ENCODE results near the gene CEP135.

CEP135 gene

DNA sequence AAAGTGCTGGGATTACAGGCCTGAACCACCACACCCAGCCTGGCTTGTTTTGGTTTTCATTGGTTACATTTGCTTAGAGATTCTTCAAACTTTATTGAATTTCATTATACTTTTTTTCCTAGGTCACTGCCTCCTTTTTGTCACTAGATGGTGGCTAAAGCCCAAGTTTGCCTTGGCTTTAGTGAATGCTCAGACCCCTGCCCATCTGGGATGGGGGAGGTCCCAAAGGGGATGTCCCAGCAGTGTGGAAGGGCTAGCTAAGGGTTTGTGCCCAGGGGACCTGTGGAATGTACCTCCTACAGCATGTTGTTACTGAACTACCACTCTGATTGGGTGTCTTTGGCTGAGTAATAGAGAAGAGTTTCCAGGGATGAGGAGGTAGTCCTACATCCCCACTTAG is 58.4 kb downstream of the CEP135 start:
- no peak for DNase-seq

DNA sequence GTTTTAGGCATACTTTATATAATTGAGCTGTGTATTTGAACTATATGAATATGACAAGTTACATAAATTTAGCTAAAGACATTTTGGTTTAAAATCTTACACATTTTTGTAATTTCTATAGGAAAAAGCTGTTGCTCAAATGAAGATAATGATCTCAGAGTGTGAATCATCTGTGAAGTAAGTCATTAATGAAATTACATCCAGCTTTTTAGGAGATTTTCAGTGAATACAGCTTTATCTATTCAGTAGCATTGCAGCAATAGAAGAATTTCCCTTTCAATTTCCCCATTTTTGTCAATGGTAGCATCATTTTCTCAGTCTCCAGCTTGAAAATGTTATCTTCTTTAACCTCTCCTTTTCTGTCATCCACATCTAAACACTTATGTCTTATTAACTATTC is 59.5 kb downstream of the CEP135 start:
- DNase-seq: no peak

DNA sequence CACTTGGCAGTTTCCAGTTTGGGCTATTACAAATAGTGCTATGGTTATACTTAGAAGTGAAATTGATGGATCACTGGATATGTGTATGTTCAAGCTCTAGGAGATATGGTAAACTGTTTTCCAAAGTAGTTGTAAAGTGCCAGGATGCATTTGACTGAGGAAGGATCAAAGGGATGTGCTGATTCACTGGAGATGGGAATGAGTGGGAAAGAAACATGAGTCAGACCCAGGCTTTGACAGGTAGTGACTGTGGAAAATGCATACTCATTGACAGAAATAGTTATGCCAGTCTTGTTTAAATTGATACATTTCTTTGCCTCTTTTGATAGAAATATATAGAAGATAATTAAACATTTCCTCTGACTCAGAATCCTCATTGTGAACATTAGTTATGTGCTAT is 77.9 kb downstream of the CEP135 start:
- DNase-seq: no peak

DNA sequence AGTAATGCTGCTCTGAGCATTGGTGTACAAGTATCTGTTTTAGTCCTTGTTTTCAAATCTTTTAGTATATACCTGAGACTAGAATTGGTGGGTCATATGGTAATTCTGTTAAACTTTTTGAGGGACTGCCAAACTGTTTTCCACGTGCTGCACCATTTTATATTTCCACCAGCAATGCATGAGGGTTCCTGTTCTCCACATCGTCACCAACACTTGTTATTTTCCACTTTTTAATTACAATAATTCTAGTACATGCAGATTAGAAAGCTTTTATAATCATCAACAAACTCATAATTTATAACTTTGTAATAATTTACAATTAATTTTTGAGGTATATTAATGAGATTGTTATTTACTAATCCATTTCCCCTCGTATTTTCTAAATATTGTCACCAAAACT is 79.4 kb downstream of the CEP135 start:
- DNase-seq: no peak

DNA sequence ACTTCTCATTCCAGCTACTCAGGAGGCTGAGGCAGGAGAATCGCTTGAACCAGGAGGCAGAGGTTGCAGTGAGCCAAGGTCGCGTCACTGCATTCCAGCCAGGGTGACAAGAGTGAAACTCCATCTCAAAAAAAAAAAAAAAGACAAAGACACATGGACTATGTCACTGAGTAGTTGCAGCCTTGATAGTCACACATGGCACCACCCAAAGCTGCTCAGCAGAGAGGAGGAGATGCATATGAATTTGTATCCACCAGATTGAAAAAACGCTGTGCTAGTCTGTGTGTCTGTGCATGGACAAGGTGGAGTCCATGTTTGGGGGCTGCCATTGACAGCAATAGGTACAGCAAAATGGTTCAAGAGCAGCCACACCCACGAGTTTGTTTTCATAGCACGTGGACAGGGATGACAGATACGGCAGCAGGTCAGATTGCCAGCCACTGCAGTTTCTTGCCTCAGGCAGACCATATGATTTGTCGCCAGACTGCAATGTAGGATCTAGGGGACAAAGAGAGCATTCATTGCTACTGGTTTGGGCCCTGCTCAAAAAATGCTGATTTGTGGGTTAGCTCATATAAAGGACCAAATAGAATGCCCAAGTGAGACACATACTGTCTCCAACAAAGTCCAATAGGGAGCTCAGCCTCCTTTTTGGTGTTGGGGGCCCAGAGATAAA is 89.9 kb downstream of the CEP135 start:
- DNase-seq: peak in 2 of 56 donors; percentile 0 to 4

DNA sequence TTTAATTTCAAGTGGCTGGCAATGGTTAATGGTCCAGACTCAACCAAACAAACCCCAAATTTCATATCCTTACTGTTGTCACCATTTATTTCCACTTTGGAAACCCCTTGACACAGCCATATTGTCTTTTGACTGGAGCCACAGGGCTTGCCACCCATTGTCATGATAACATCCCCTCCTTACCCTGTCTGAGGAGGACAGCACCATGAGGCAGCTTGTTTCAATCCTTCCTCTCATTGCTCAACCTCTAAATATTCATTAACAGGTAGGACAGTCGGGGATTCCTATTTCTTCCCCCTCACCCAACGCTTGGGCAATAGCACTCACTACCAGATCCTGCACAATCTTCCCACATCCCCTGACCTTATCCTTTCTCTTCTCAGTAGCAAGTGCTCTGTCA is 92.1 kb downstream of the CEP135 start:
- DNase-seq: no peak

DNA sequence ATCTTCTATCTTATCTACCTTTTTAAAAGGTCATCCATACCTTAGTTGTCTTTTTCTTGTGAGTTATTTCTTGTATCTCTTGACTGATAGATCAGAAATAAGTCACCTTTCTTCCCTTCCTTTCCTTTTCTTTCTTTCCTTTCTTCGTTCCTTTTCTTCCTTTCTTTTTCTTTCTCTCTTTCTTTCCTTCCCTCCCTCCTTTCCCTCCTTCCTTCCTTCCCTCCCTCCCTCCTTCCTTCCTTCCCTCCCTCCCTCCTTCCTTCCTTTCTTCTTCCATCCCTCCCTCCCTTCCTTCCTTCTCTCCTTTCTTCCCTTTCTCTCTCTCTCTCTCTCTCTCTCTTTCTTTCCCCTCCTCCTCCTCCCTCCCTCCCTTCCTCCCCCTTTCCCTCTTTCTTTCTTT is 93.5 kb downstream of the CEP135 start:
- no peak for DNase-seq

DNA sequence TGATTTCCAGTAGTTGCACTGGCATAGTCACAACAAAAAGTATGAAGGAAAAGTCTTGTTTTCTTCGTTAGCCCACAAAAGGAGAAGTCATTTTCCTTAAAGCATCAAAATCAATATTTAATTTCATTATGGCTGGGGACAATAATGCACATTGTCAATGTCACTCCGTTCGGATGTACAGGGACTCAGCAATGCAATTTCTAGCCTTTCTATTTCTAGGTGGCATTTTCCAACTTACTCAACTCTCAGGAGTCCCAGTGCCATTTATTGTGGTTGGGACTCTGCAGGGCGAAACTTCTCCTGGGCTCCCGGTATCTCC is 99.6 kb downstream of the CEP135 start:
- DNase-seq: no peak

DNA sequence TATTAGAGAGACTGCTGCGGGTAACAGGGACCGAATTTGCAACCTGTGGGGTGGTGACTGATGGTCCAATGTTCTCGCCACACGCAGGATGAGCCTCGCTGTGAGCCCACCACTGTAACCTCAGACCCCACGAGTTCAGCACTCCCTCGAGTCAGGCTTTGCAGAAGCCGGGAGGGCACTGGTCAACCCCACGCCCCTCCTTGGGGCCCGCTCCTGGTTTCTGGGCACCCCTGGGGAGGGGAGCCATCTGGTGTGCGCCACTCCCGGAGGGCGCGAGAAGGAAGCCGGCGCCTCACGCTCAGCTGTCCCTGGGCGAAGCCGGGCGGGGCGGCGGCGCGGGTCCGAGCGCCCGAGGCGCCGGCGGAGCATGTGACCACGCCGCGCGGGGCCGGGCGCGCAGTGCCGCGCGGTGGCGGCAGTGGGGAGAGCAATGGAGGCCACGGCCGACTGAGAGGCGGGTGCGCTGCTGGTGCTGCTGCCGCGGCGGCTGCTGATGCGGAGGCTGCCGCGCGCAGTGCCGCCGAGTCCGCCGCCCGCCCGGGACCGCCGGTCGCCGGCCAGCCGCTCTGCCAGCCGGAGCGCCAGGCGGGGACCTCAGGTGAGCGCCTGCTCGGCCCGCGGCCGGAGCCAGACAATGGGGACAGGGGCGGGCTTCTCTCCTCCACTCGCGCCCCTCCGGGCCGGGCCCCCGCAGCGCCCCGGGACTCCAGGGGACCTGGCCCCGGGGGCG is 100.1 kb downstream of the CEP135 start:
- DNase-seq: peak in 48 of 56 donors; percentile 5 to 73 (median 36)

DNA sequence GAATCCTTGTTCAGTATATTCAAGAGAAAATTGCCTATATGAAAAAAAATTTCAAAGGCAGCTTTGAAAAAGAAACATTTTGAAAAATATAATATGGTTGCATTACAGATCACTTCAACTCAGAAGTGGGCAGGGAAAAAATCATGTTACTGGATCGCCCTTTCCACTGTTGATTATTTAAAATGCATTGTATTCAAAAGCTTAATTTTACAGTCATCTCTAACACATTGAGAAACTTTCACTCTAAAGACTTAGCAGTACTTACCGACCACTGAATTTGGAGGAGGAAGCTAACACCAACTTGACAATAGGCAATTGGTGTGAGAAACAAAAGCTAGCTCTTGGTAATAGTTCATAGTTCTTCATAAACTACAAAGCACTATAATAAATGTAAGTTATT is 101.9 kb downstream of the CEP135 start:
- DNase-seq: no peak

DNA sequence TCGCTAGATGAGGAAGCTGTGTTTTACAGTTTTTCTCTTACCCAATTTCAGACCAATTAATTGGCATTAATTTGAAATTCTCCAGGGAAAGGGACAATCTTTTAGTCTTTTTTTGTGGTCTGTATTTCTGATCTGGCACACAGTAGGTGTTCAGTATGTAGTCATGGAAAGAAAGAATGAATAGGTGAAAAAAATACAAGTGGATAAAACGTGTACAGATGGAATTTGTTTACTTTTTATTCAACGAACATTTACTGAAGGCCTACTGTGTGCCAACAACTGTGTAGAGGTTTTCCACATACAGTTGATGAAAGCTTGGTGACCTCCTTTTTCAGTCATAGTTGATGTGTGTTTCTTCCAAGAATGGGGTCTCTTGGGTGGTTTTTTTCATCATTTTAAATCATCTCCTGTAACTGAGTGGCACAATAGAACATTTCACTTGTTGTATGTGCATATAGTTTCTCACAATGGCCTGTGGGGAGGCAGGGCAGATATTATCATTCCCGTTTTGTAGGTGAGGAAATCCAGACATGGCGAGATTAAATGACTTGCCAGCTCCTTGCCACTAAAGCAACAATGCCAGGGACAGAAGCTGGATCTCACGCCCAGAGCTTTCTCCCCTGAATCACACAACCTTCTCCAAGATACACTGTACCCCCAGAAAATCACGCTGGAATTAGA is 102.4 kb downstream of the CEP135 start:
- no peak for DNase-seq

DNA sequence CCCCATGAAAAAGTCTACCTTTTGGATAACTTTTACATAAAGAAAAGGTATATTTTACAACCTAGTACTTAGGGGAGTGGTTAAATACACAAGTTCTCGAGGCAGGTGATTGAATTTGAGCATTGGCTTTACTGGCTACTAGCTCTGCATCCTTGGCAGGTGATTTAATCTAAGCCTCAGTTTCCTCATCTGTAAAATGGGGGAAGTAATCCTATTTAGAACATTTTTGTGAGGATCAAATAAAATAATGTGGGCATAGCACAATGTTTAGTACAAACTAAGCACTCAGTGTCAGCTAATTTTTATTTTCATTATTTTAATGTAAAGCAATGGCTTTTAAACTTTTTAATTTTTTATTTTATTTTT is 102.9 kb downstream of the CEP135 start:
- no peak for DNase-seq

DNA sequence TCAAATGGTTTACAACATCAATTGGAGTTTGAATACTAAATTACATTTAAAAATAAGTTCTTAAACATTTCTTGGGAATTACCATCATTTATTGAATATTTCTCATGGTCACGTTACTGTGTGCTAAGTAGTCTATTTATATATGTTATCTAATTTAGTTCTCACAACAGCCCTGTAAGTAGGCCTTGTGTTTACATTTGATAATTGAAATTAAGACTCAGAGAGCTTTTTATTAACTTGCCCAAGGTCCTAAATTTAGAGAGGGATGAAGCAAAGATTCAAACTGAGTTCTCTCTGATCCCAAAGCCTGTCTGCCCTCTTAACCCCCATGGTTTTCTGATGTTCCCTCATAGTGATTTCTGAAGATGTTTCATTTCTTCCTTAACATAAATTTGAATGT is 103.7 kb downstream of the CEP135 start:
- no peak for DNase-seq

DNA sequence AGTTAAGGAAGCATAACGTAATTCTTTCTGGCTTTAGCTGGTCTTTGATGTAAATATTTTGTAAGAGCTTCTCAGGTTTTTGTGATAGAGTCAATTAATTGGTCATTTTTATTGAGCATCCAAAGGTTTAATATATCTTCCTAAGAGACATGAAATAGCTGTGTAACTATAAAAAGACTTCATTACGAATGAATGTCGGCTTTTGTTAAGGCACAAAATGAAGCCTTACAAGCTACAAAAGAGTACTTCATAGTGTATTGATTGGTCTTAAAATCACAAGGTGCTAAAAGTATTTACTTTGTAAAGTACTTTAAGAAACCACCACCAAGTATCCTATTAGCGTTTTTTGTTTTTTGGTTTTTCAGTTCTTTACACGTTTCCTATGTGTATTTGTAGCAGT is 104.2 kb downstream of the CEP135 start:
- DNase-seq: no peak

DNA sequence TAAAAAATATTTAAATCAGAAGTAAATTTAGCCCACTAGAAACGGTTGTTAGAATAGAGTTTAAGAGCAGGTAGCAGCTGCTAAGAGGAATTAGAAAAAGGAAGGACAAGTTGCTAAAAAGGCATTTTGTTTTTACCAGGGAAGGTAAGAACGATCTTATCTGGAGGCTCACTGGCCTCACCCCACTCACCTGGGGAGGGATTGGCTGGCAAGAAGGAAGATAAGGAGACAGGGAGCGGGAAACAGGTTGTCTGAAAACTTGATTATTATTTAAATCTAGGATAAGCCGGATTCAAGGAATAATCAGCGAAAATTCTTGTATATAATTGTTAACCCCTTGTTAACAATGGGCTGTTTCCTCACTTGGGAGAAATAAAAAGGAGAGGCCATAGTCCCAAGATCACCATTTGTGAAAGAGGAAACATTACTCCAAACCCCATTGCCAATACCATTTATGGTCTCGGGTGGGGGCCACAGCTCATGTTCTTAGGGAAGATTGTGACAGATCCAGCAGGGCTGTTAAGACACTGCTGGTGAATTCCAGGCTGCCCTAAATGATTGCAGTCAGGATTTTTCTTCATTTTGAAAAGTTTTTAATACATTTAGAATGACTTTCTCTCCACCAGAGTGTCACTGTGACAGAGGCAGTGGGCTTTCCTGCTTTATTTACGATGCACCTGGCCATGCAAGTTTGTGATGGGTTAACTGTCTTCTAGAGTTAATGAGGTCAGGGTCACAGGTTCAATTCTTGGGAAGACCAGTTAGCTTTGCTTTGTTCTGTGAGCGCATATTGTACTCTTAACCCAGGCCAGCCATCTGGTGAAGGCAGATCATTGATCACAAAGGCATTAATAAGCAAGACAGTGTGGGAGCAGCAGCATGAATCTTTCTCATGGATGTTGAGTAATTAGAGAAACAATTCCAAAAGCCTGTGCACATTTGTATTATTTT is 106.6 kb downstream of the CEP135 start:
- no peak for DNase-seq

DNA sequence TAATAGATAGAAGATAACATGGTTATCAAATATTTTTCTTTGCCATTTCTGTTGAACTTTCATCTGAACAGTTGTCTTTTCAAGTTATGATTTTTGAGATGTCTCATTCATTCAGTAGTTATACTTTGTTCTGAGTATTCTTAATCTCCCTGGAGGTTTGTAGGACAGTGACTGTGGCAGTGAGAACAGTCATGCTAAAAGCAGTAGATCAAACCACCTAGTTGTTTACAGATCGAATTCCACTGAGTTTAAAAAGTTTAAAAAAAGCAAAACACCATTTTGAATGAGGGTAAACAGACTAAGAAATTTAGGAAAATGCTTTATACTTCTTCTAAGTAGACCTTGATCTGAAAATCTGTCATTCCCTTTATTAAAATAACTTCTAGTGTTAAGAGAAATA is 107.2 kb downstream of the CEP135 start:
- no peak for DNase-seq

DNA sequence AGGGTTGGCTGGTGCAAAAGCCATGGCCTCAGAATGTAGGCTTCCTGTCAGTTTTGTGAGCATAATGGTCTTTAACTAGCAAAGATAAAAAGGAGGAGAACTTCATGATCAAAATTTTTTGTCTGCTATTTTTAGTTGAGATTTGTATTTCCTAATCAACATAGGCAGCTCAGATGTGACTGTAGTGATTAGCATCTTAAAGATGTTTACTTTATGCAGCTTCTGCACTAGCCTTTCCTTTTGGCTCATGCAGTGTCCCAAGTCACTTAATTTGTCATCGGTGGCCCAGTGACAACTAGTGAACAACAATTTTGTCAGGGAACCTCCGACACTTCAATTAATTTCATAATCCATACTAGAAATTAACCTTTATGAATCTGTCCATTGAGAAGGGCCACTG is 109.8 kb downstream of the CEP135 start:
- no peak for DNase-seq

DNA sequence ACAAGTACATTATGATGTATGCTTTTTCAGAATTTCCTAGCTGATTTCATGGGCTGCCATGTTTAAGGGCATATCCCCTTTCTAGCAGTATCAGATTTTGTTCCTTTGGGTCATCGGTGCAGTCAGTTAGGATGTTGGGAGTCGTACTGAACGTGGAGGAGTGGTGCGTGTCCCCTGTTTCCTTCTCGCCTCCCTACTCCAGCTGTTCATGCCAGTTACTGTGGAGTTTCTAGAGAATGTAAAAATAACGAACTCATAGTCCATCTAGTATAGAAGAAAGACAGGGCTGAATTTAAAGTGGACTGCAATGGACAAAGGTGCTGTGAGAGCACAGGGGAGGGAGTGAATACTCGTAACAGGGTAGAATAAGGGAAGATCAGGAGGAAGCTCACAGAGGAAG is 111.3 kb downstream of the CEP135 start:
- DNase-seq: no peak

DNA sequence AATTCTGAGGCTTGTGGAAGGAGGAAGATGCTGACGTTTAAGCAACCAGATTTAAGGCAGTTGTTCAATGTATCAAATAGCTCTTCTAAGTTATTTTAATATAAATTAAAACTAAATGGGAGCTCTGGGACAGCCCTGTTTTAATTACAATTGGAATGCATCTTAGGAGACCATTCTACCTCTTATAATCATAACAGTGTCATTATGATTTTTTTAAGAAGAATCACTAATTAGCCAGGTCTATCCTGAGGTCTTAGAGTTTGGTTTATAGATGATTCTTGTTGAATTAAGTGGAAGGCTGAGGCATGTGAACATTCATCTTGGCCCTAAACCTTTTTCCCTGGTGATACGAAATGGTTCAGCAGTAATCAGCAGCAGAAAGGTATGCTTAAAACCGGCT is 113.4 kb downstream of the CEP135 start:
- DNase-seq: no peak

DNA sequence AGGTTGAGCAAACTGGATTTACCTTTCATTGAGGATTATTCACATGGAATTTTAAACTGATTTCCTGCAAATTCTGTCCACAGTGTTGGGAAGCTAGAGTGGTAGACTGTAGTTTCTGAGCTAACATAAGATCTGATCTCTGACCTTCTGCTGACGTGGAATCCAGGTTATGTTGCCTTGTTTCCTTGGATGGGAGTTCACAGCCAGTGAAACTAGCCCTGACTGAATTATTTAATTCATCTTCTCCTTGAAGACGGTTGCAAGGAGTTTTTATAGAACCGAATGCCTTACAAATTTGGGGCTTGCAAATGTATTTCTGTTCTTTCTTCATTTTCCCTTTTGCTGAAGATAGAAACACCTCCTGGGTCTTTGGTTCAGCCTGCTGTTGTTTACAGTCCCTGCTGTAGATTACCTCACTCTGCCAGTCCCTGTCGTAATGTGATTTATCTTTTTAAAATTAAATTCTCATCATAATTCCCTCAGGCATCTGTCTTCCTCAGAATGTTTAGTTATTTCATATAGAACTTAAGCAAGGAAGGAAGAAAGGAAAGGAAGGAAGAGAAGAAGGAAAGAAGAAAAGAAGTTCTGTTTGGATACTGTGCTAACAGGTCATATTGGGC is 113.9 kb downstream of the CEP135 start:
- DNase-seq: no peak

DNA sequence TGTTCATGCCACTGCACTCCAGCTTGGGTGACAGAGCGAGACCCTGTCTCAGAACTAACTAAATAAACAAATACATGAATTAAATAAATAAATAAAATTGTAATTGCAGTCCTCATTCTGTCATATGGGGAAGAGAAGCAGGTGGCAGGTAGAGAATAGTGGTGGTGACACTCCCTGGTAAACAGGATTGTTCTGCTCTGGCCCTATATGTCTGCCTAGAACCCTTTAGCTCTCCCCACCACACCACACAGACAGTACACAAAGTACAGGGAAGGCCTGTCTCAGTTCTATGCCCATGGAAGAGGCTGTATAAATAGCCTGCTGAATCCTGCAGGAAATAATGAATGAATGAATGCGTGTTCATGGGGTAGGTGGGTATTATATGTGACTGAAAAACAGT is 117.7 kb downstream of the CEP135 start:
- DNase-seq: no peak

Data from amygdala (tissue), 56 donors.